OCI-LY1 (cell line): Measurements from ENCODE around the gene GOSR1.

Experiments
- H2AFZ ChIP-seq: fragments of 200-600 bp; sonication (generic), shearing (Covaris generic); 2 replicates; pipeline ENCODE4 v1.6.0; 2014; ENCODE audit warnings: antibody characterized with exemption, mild to moderate bottlenecking, low read length
- H3F3A ChIP-seq: fragments of 200-600 bp; sonication (generic), shearing (Covaris generic); 2 replicates; pipeline ENCODE4 v1.6.0; 2014; ENCODE audit warnings: mild to moderate bottlenecking, antibody characterized with exemption, low read length, moderate library complexity; ENCODE audit not compliant: insufficient read depth
- H3K27ac ChIP-seq: fragments of 200-600 bp; sonication (generic); 2 replicates; pipeline ENCODE4 v1.5.1; 2014; ENCODE audit warnings: low read length, mixed run types, mild to moderate bottlenecking, low read depth; ENCODE audit not compliant: poor library complexity, severe bottlenecking
- H3K27me3 ChIP-seq: fragments of 200-600 bp; sonication (generic); 2 replicates; pipeline ENCODE4 v1.6.0; 2014; ENCODE audit warnings: antibody characterized with exemption, mild to moderate bottlenecking, low read length, moderate library complexity; ENCODE audit not compliant: insufficient read depth
- H3K36me3 ChIP-seq: fragments of 200-600 bp; sonication (generic); 2 replicates; pipeline ENCODE4 v1.6.1; 2014; ENCODE audit warnings: mild to moderate bottlenecking, antibody characterized with exemption, low read length, moderate library complexity, mixed read lengths; ENCODE audit not compliant: insufficient read depth
- H3K4me1 ChIP-seq: fragments of 200-600 bp; sonication (generic); 2 replicates; pipeline ENCODE4 v1.5.1; 2014; ENCODE audit warnings: mild to moderate bottlenecking, low read length, moderate library complexity; ENCODE audit not compliant: insufficient read depth, severe bottlenecking
- H3K4me2 ChIP-seq: fragments of 200-600 bp; sonication (generic), shearing (Covaris generic); 2 replicates; pipeline ENCODE4 v1.6.1; 2014; ENCODE audit warnings: low read length
- H3K4me3 ChIP-seq: fragments of 200-600 bp; sonication (generic); 2 replicates; pipeline ENCODE4 v1.5.1; 2014; ENCODE audit warnings: low read length, low read depth, mild to moderate bottlenecking, mixed read lengths; ENCODE audit not compliant: poor library complexity, severe bottlenecking
- H3K79me2 ChIP-seq: fragments of 200-600 bp; shearing (Covaris generic); 2 replicates; pipeline ENCODE4 v1.6.1; 2016; ENCODE audit warnings: mixed run types, low read length, mixed read lengths; ENCODE audit not compliant: insufficient read depth
- H3K9ac ChIP-seq: fragments of 200-600 bp; sonication (generic), shearing (Covaris generic); 2 replicates; pipeline ENCODE4 v1.6.1; 2014; ENCODE audit warnings: mild to moderate bottlenecking, low read length, mixed read lengths
- H3K9me2 ChIP-seq: fragments of 200-600 bp; sonication (generic), shearing (Covaris generic); 2 replicates; pipeline ENCODE4 v1.6.1; 2014; ENCODE audit warnings: low read depth, mild to moderate bottlenecking, low read length, mixed read lengths
- H3K9me3 ChIP-seq: fragments of 200-600 bp; shearing (Covaris generic); 2 replicates; pipeline ENCODE4 v1.6.1; 2014; ENCODE audit warnings: low read length, mixed read lengths
- H4K20me1 ChIP-seq: fragments of 200-600 bp; sonication (generic), shearing (Covaris generic); 2 replicates; pipeline ENCODE4 v1.6.0; 2016; ENCODE audit warnings: mild to moderate bottlenecking, low read length; ENCODE audit not compliant: insufficient read depth
- CTCF ChIP-seq: fragments of 200-600 bp; sonication (generic), shearing (Covaris generic); IDR thresholded peaks from 2 replicates; pipeline ENCODE4 v1.5.1; 2017; ENCODE audit warnings: mild to moderate bottlenecking, antibody characterized with exemption, low read length, moderate library complexity, mixed read lengths
- EZH2 ChIP-seq: fragments of 200-600 bp; sonication (generic), shearing (Covaris generic); IDR thresholded peaks from 2 replicates; pipeline ENCODE4 v1.8.0; 2017; ENCODE audit warnings: borderline replicate concordance, mixed run types, mild to moderate bottlenecking, antibody characterized with exemption, low read length, moderate library complexity, mixed read lengths

The GOSR1 gene

GRCh38 chr17:30519166-30519565 is 42.0 kb downstream of the GOSR1 start:
- Histone ChIP-seq H4K20me1 (no peaks in the 10 kb centered on the region), H3K4me1 (no peaks in the 10 kb centered on the region), H3K4me2 (no peak overlapping the region), H3K9me3 (no peaks in the 10 kb centered on the region), H2AFZ (no peak overlapping the region), H3K4me3 (no peak overlapping the region), H3F3A (no peaks in the 10 kb centered on the region), H3K9me2 (no peaks in the 10 kb centered on the region), H3K9ac (no peak overlapping the region), H3K79me2 (no peaks in the 10 kb centered on the region), H3K27me3 (no peaks in the 10 kb centered on the region), H3K27ac (no peak overlapping the region), H3K36me3 (peaks cover 50% of the 10 kb centered on the region)
- TF ChIP-seq EZH2 (no peak), CTCF (no peak)

- H3K36me3 ChIP-seq, result peaks cover 50% of the 10 kb centered on the region
- no peaks in the 10 kb centered on the region for H3K4me1 ChIP-seq
- H3F3A ChIP-seq, result no peaks in the 10 kb centered on the region
- H3K4me2 ChIP-seq, result no peak overlapping the region
- H3K4me3 ChIP-seq, result no peak overlapping the region
- no peak overlapping the region for H3K9ac ChIP-seq
- H3K79me2 ChIP-seq, result no peaks in the 10 kb centered on the region
- H2AFZ ChIP-seq, result no peak overlapping the region
- no peak overlapping the region for H3K27ac ChIP-seq
- H3K27me3 ChIP-seq, result no peaks in the 10 kb centered on the region
- no peaks in the 10 kb centered on the region for H4K20me1 ChIP-seq
- H3K9me2 ChIP-seq, result no peaks in the 10 kb centered on the region
- no peak for TF ChIP-seq CTCF
- no peak for TF ChIP-seq EZH2
- no peaks in the 10 kb centered on the region for H3K9me3 ChIP-seq
Observed at GRCh38 chr17:30519707-30520106, 42.5 kb downstream of the GOSR1 start.

GRCh38 chr17:30520436-30520835 is 43.2 kb downstream of the GOSR1 start:
- Histone ChIP-seq H3K79me2 (no peaks in the 10 kb centered on the region), H4K20me1 (no peaks in the 10 kb centered on the region), H3K27me3 (no peaks in the 10 kb centered on the region), H2AFZ (no peak overlapping the region), H3K9me3 (no peaks in the 10 kb centered on the region), H3K4me1 (no peaks in the 10 kb centered on the region), H3K4me3 (no peak overlapping the region), H3K36me3 (peaks cover 46% of the 10 kb centered on the region), H3K27ac (no peak overlapping the region), H3K9me2 (no peaks in the 10 kb centered on the region), H3F3A (no peaks in the 10 kb centered on the region), H3K9ac (no peak overlapping the region), H3K4me2 (no peak overlapping the region)
- TF ChIP-seq CTCF (no peak), EZH2 (no peak)
